LNCaP clone FGC (cell line): Measurements from ENCODE around the gene ACO2.

Experiments used
- DNase-seq: peaks from one replicate; pipeline ENCODE4 v3.0.0-alpha.2; 2011; ENCODE audit warnings: low read depth
- H3K4me3 ChIP-seq: 2 replicates; pipeline ENCODE4 v1.5.1; 2011; ENCODE audit warnings: mild to moderate bottlenecking, low read depth, low read length, control low read depth
- CTCF ChIP-seq: IDR thresholded peaks from 2 replicates; pipeline ENCODE4 v1.5.1; 2012; ENCODE audit warnings: mild to moderate bottlenecking; ENCODE audit not compliant: control insufficient read depth, insufficient read depth; ENCODE audit errors: extremely low read depth

Gene ACO2

DNA sequence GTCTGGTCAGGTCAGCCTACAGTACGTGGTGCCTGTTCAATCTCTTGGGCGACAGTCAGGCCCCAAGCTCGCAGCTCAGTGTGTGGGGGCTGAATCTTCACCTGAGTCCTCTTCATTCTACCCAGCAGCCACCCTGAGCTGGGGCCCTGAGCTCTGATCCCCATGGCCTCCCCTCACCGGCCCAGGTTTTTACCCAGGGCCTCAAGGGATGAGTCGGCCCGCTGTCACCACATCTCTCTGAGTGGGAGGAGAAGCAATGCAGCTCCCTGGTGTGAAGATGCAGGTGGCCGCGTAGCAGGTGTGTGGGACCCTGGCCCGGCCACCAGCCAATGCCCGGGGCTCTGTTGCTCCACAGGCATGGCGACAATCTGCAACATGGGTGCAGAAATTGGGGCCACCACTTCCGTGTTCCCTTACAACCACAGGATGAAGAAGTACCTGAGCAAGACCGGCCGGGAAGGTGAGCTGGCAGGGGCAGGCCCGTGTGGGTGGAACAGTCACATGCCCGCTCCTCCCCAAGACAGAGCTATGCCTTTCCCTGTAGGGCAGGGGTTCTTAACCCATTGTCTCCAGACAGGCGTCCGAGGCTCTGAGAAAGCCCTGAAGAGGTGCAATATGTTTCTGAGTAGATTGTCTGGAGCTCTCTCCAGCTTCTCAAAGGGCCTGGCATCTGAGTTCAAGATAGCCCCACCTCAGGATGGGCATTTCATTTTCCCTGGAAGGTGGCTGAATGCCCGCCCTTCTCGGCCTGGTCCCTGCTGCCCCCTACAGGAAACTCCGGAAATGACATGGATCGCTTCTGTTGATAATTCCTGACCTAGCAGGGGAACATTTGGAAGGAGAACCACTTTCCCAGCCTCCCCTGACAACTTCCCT lies 48.5 kb downstream of the ACO2 start:
- peak; percentile 86 for TF ChIP-seq CTCF
- no peak overlapping the region for H3K4me3 ChIP-seq
- no peak for DNase-seq

GRCh38 chr22:41518048-41518347 lies 49.1 kb downstream of the ACO2 start:
- no peak overlapping the region for H3K4me3 ChIP-seq
- TF ChIP-seq CTCF = no peak
- DNase-seq = no peak

DNA sequence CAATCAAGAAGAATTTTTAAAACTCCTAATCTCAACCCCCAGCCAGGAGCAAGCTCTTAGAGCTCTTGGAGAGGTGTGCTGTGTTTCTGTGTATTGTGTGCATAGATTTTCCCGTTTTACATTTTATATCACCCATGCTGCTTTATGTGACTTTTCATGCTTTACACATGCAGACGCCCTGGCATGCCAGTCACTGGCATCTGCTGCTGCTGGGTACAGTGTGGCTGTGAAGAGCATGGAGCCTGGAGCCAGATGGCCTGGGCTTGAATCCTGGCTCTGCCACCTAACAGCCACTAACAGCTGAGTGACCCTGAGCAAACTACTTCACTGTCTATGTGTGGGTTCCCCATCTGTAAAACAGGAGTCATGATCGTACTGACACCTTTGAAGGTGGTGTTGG lies 52.2 kb downstream of the ACO2 start:
- no peak for DNase-seq
- no peak for TF ChIP-seq CTCF

DNA sequence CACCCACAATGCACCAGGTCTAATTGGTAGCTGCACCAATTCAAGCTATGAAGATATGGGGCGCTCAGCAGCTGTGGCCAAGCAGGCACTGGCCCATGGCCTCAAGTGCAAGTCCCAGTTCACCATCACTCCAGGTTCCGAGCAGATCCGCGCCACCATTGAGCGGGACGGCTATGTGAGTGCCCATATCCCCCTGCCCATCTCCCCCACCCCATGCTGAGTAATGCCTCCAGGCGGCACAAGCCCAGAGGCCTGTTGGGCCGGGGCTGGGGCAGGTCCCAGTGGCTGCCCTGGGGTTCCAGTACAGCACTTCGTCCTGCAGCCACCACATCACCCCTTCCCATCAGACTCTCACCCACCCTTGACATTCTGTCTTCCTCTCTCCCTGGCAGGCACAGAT lies 53.9 kb downstream of the ACO2 start:
- no peak overlapping the region for H3K4me3 ChIP-seq
- DNase-seq = no peak
- TF ChIP-seq CTCF = no peak

More for the DNA sequence above, 52.2 kb downstream of the ACO2 start:
- H3K4me3 ChIP-seq = no peak overlapping the region

GRCh38 chr22:41523464-41524221 lies 54.7 kb downstream of the ACO2 start:
- DNase-seq = no peak
- TF ChIP-seq CTCF = no peak
- no peak overlapping the region for H3K4me3 ChIP-seq

DNA sequence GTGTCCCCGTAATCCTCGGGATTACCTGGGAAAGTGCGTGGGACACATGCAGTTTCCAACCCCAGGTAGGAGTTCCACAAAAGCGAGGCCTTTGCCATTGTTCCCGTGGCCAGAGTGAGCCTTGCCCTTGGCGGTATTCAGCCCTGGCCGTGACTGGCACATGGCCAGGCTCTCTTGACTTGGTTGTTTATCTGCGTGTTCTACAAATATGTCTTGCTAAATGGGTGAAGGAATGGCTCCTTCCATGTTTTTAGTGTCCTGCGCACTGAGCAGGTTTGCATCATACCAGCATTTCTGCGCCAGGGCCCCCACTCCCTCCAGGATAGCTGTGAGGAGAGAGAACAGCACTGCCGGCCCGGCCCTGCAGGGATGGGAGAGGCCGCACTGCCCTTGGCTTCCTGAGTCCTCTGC lies 55.3 kb downstream of the ACO2 start:
- DNase-seq = peak; percentile 48
- TF ChIP-seq CTCF = no peak

More for the DNA sequence above, 55.3 kb downstream of the ACO2 start:
- no peak overlapping the region for H3K4me3 ChIP-seq
